Right atrium auricular region (tissue), 2 donors: ENCODE results near the gene CRIM1. TPM values are rescaled to one million over a fixed set of nuclear protein-coding genes. Genes with fewer than 3 reads are reported as not detected.

Experiments
- DNase-seq: peaks from one replicate; pipeline ENCODE4 v3.0.0-alpha.2; 2019; ENCODE audit warnings: low spot score
- H3K27ac ChIP-seq, 2 donors: fragments of 200-600 bp; sonication (generic); 1 replicate in 1 of 2; 2 replicates in 1 of 2; pipeline ENCODE4 v1.5.1; 2016 to 2019
- H3K27me3 ChIP-seq, 2 donors: fragments of 200-600 bp; sonication (generic); one replicate each; pipeline versions ENCODE4 v1.5.1 to v1.6.0; 2017 to 2019
- H3K36me3 ChIP-seq: fragments of 200-600 bp; sonication (generic); one replicate; pipeline ENCODE4 v1.5.1; 2016
- H3K4me1 ChIP-seq, 2 donors: fragments of 200-600 bp; sonication (generic); one replicate each; pipeline versions ENCODE4 v1.5.1 to v1.6.0; 2017 to 2019
- H3K4me3 ChIP-seq, 2 donors: fragments of 200-600 bp; sonication (generic); 1 replicate in 1 of 2; 2 replicates in 1 of 2; pipeline ENCODE4 v1.5.1; 2017 to 2019; ENCODE audit warnings: mild to moderate bottlenecking in 1 of 2, moderate library complexity in 1 of 2
- H3K9me3 ChIP-seq, 2 donors: fragments of 200-600 bp; sonication (generic); one replicate each; pipeline ENCODE4 v1.5.1; 2019
- total RNA-seq, 2 donors: library from RNA; depleted of rRNA; stranded (reverse); fragments of >200 nt; gene quantifications; one replicate each; pipeline ENCODE4 v1.1.0, GENCODE V29; 2016
- TF ChIP-seq, protein P1 (sequence below), 2 donors: fragments of 200-600 bp; sonication (generic); IDR thresholded peaks; one replicate each; pipeline ENCODE4 v1.5.1; 2019; ENCODE audit warnings: antibody characterized with exemption in 2 of 2

CRIM1 gene
- total RNA-seq, 2 donors from 2014 or later = 49.1 to 71.3 TPM

DNA sequence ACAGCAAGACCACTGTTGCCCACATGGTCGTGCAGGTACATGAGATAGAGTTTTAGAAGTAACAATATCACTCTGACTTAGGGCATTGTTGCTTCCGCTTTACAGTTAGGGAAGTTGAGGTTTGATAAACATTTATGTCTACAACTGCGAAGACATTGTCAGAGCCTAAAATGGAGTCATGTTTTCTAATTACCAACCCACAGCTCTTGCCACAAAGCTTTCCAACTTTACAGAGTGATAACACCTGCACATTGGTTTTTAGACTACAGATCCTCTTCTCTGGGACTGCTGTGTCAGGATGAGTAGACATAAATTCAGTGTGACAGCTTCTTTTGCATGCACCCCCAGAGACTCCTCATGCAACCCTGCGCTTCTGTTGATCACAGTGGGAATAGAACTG, 123.4 kb downstream of the CRIM1 start:
- H3K4me3 ChIP-seq = no peak overlapping the region
- TF ChIP-seq, protein P1, sequence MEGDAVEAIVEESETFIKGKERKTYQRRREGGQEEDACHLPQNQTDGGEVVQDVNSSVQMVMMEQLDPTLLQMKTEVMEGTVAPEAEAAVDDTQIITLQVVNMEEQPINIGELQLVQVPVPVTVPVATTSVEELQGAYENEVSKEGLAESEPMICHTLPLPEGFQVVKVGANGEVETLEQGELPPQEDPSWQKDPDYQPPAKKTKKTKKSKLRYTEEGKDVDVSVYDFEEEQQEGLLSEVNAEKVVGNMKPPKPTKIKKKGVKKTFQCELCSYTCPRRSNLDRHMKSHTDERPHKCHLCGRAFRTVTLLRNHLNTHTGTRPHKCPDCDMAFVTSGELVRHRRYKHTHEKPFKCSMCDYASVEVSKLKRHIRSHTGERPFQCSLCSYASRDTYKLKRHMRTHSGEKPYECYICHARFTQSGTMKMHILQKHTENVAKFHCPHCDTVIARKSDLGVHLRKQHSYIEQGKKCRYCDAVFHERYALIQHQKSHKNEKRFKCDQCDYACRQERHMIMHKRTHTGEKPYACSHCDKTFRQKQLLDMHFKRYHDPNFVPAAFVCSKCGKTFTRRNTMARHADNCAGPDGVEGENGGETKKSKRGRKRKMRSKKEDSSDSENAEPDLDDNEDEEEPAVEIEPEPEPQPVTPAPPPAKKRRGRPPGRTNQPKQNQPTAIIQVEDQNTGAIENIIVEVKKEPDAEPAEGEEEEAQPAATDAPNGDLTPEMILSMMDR (IDR thresholded peaks at IDR 0.05) = no peak
- H3K4me1 ChIP-seq = peaks cover 0 to 22% of the 10 kb centered on the region in 2 donors
- DNase-seq = no peak
- H3K36me3 ChIP-seq = peaks cover 33% of the 10 kb centered on the region
- H3K27me3 ChIP-seq = no peaks in the 10 kb centered on the region
- peak overlapping the region; percentile 58 to 61 for H3K27ac ChIP-seq
- H3K9me3 ChIP-seq = peaks cover 4 to 30% of the 10 kb centered on the region in 2 donors

DNA sequence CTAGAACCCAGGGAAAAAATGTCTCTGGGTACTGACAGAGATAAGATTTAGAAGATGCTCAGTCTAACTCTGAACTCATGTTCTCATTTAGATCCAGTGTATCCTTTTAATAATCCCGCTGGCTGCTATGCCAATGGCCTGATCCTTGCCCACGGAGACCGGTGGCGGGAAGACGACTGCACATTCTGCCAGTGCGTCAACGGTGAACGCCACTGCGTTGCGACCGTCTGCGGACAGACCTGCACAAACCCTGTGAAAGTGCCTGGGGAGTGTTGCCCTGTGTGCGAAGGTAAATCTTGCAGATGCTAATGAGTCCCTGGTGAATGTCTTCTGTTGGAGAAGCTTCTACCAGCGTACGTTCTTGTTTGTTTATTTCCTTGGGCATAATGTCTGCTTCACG, 123.8 kb downstream of the CRIM1 start:
- peaks cover 0 to 23% of the 10 kb centered on the region in 2 donors for H3K4me1 ChIP-seq
- TF ChIP-seq, protein P1 (IDR thresholded peaks at IDR 0.05) = no peak
- H3K4me3 ChIP-seq = no peak overlapping the region
- H3K27me3 ChIP-seq = no peaks in the 10 kb centered on the region
- H3K36me3 ChIP-seq = peaks cover 33% of the 10 kb centered on the region
- no peak for DNase-seq
- peaks cover 4 to 26% of the 10 kb centered on the region in 2 donors for H3K9me3 ChIP-seq
- H3K27ac ChIP-seq = no peak overlapping the region

DNA sequence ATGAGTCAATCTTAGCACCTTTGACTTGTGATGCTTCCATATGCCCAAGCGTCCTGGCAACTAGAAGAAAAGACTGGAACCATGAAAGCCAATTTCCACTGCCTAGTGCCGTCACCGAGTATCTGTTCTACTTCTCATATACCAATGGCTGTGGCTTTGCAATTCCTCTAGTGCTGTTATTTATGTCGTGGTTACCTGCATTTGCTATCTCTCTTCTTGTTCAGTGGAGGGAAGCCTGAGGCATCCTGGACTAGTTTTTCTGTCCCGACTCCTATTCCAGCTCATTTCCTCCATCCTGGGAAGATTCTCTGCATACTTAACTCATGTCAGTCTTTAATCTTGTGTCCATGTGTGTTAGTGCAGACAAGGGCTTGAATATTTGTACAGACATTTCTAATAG, 124.5 kb downstream of the CRIM1 start:
- H3K4me1 ChIP-seq = peaks cover 0 to 29% of the 10 kb centered on the region in 2 donors
- no peak overlapping the region for H3K4me3 ChIP-seq
- no peak overlapping the region for H3K27ac ChIP-seq
- H3K27me3 ChIP-seq = no peaks in the 10 kb centered on the region
- H3K9me3 ChIP-seq = peaks cover 4 to 20% of the 10 kb centered on the region in 2 donors
- peaks cover 33% of the 10 kb centered on the region for H3K36me3 ChIP-seq
- TF ChIP-seq, protein P1 (IDR thresholded peaks at IDR 0.05) = no peak
- no peak for DNase-seq

DNA sequence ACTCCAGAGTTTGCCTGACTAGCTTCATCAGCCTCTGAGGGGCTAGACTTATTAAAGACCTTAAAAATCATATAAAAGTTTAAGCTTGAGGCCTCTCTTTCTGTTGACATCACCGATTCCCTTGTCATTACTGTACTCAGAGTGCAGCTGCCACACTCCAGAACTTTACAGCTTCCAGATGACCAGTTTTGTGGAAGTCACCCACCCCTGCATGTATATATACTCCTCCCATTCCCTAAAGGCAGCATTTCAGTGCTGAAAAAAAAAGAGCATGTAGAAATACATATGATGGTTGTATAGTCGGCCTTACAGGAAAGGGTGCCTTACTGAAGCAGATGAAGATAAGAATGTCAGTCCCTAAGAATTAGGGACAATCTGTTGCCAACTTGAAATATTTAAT, 125.1 kb downstream of the CRIM1 start:
- Histone ChIP-seq H3K4me1 (peaks cover 0 to 35% of the 10 kb centered on the region in 2 donors), H3K36me3 (peaks cover 33% of the 10 kb centered on the region), H3K9me3 (peaks cover 0 to 14% of the 10 kb centered on the region in 2 donors), H3K27ac (no peak overlapping the region), H3K4me3 (no peak overlapping the region), H3K27me3 (no peaks in the 10 kb centered on the region)
- TF ChIP-seq, protein P1 (IDR thresholded peaks at IDR 0.05) = no peak
- no peak for DNase-seq

DNA sequence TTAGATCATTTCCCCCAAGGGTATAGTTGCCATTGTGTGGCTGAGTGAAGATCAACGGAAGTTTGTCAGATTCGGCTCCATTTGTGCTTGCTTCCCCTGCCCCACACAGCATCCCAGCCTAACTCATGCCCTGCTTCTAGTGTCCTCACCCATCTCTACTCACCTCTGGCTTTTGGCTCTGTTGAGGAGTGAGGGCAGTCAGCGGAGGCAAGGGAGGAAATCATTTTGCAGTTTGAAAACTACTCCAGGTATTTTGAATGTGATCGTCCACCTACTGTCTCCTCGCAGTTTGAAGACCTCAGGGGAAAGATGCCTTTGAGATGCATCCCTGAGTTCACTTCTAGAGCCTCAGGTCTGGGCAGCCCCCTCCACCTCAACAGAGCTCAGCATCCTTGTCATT, 126.1 kb downstream of the CRIM1 start:
- no peak overlapping the region for H3K27ac ChIP-seq
- no peaks in the 10 kb centered on the region for H3K27me3 ChIP-seq
- DNase-seq = no peak
- peaks cover 0 to 3% of the 10 kb centered on the region in 2 donors for H3K9me3 ChIP-seq
- no peak overlapping the region for H3K4me3 ChIP-seq
- peaks cover 31% of the 10 kb centered on the region for H3K36me3 ChIP-seq
- H3K4me1 ChIP-seq = peaks cover 0 to 46% of the 10 kb centered on the region in 2 donors
- TF ChIP-seq, protein P1 (IDR thresholded peaks at IDR 0.05) = no peak

DNA sequence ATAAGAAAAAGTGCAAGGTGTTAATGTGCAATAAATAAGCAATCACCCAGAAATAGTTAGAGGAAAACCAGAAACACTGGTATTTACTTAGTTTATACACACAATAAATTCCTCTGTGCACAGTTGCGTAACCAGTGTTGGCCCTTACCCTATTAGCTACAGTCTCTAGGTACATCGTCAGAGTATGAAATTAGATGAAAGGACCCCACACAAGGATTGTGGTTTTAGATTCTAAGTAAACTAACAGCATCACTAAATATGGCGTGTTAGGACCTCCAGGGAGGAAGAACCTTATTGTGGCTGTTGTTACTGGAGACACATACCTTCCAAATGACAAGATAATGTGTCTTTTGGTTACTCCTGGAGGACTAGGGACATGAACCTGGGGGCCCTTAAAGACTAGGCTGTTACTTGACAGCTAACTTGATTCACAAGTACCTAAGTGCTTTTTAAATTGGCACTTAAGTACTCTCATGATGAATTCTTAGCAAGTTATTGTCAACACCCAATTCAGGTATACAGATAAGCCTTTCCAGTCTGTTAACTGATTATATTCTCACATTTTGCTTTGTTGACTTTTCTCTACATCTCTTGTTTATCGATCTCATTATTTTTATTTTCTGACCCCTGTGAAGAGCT, 127.1 kb downstream of the CRIM1 start:
- Histone ChIP-seq H3K27me3 (no peaks in the 10 kb centered on the region), H3K4me3 (no peak overlapping the region), H3K9me3 (no peaks in the 10 kb centered on the region), H3K36me3 (peaks cover 22% of the 10 kb centered on the region), H3K27ac (no peak overlapping the region), H3K4me1 (peaks cover 0 to 46% of the 10 kb centered on the region in 2 donors)
- no peak for DNase-seq
- TF ChIP-seq, protein P1 (IDR thresholded peaks at IDR 0.05) = no peak
